Tibial artery (tissue), 4 donors: ENCODE data around the gene RADIL.
A peak's percentile ranks its signal among the peaks of the same experiment; 100 is the strongest.

ENCODE experiments used
- DNase-seq, 2 donors: peaks; one replicate each; pipeline ENCODE4 v3.0.0-alpha.2; 2019
- H3K27ac ChIP-seq, 2 donors: fragments of 200-600 bp; sonication (generic) in 1 of 2; 1 replicate in 1 of 2; 2 replicates in 1 of 2; pipeline ENCODE4 v1.5.1; 2018 to 2019; ENCODE audit warnings: mild to moderate bottlenecking in 1 of 2
- H3K27me3 ChIP-seq, 2 donors: fragments of 200-600 bp; sonication (generic) in 1 of 2; one replicate each; pipeline versions ENCODE4 v1.5.1 to v1.6.0; 2016 to 2019
- H3K36me3 ChIP-seq, 3 donors: fragments of 200-600 bp; sonication (generic) in 2 of 3; one replicate each; pipeline ENCODE4 v1.5.1; 2016 to 2019; ENCODE audit warnings: mild to moderate bottlenecking in 2 of 3
- H3K4me1 ChIP-seq, 4 donors: fragments of 200-600 bp; sonication (generic) in 2 of 4; 1 replicate in 3 of 4; 2 replicates in 1 of 4; pipeline ENCODE4 v1.5.1; 2016 to 2019
- H3K4me3 ChIP-seq, 2 donors: fragments of 200-600 bp; sonication (generic) in 1 of 2; 1 replicate in 1 of 2; 2 replicates in 1 of 2; pipeline ENCODE4 v1.5.1; 2018 to 2019; ENCODE audit warnings: mild to moderate bottlenecking in 2 of 2
- H3K9me3 ChIP-seq, 3 donors: fragments of 200-600 bp; sonication (generic) in 1 of 3; one replicate each; pipeline ENCODE4 v1.5.1; 2016 to 2019
- intact Hi-C: fragments of 100-400 bp; cut with DNase I; formaldehyde crosslinking; loops from one replicate; pipeline ENCODE4 v1.15.0; 2023; ENCODE audit warnings: low total_unique reads
- TF ChIP-seq, protein P1 (sequence below), 2 experiments: fragments of 200-600 bp in 1 of 2; fragments of 450-650 bp in 1 of 2; IDR thresholded peaks; one replicate each; pipeline ENCODE4 v1.5.1; 2017 to 2019; ENCODE audit warnings: antibody characterized with exemption in 2 of 2, mild to moderate bottlenecking in 1 of 2, moderate library complexity in 1 of 2

The RADIL gene

DNA sequence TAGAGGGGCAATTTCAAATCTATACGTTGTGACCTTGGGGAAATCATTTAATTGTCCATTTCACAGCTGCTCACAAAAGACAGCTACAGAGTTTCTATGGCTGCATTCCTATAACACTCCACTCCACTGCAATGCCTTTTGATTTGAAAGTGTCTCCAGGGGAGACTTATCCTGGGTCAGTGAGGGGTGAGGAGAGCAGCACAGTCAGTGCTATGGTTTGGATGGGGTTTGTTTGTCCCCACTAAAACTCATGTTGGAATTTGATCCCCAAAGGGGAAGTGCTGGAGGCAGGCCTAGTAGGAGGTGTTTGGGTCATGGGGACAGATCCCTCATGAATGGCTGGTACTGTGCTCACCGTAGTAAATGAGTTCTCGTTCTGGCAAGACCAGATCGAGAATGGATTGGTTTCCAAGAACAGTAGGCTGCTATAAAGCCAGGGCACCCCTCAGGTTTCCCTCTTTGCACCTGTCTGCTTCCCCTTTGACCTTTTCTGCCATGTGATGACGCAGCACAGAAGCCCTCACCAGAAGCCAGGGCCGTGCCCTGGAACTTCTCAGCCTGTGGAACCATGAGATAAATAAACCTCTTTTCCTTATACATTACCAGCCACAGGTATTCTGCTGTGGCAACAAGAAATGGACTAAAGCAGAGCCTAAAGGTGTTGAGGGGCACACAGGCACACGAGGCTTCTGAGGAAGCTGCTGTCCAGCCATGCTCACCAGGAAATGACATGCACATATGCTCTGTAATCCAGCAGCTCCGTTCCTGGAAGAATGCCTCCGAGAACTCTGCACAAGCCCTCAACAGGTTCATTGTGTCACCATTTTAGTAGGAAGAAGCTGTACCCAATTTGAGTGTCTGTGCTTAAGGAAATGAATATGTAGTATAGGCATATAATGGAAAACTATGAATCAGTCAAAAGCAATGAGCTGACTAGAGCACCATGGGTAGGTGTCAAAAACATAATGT is 16.7 kb downstream of the RADIL start:
- Histone ChIP-seq H3K4me3 (no peak overlapping the region), H3K9me3 (peaks cover 0 to 7% (median 5%) of the 10 kb centered on the region in 3 donors), H3K4me1 (peaks cover 0 to 3% (median 0%) of the 10 kb centered on the region in 4 donors), H3K27me3 (peaks cover 0 to 11% of the 10 kb centered on the region in 2 donors), H3K27ac (no peak overlapping the region), H3K36me3 (peaks cover 0 to 5% (median 0%) of the 10 kb centered on the region in 3 donors)
- DNase-seq, result no peak
- TF ChIP-seq, protein P1, sequence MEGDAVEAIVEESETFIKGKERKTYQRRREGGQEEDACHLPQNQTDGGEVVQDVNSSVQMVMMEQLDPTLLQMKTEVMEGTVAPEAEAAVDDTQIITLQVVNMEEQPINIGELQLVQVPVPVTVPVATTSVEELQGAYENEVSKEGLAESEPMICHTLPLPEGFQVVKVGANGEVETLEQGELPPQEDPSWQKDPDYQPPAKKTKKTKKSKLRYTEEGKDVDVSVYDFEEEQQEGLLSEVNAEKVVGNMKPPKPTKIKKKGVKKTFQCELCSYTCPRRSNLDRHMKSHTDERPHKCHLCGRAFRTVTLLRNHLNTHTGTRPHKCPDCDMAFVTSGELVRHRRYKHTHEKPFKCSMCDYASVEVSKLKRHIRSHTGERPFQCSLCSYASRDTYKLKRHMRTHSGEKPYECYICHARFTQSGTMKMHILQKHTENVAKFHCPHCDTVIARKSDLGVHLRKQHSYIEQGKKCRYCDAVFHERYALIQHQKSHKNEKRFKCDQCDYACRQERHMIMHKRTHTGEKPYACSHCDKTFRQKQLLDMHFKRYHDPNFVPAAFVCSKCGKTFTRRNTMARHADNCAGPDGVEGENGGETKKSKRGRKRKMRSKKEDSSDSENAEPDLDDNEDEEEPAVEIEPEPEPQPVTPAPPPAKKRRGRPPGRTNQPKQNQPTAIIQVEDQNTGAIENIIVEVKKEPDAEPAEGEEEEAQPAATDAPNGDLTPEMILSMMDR (IDR thresholded peaks at IDR 0.05), result no peak
- intact Hi-C loops, result no loop called here

- Histone ChIP-seq H3K36me3 (peaks cover 0 to 7% (median 0%) of the 10 kb centered on the region in 3 donors), H3K27me3 (peaks cover 0 to 14% of the 10 kb centered on the region in 2 donors), H3K4me3 (peak overlapping the region in 1 of 2 donors; percentile 20), H3K4me1 (peaks cover 0 to 5% (median 0%) of the 10 kb centered on the region in 4 donors), H3K27ac (no peak overlapping the region), H3K9me3 (peaks cover 0 to 10% (median 8%) of the 10 kb centered on the region in 3 donors)
- intact Hi-C loops, result no loop called here
- TF ChIP-seq, protein P1 (IDR thresholded peaks at IDR 0.05), result no peak
- DNase-seq, result no peak
Measured at GRCh38 chr7:4862156-4862555, 21.4 kb downstream of the RADIL start.

- DNase-seq, result no peak
- Histone ChIP-seq H3K27me3 (peaks cover 0 to 14% of the 10 kb centered on the region in 2 donors), H3K4me3 (peak within 1 kb of the TSS; percentile 20 to 25), H3K27ac (no peak within 1 kb of the TSS), H3K4me1 (peaks cover 0 to 5% (median 0%) of the 10 kb centered on the region in 4 donors), H3K9me3 (peaks cover 0 to 10% (median 8%) of the 10 kb centered on the region in 3 donors), H3K36me3 (peaks cover 0 to 7% (median 0%) of the 10 kb centered on the region in 3 donors)
- TF ChIP-seq, protein P1 (IDR thresholded peaks at IDR 0.05), result no peak
- intact Hi-C loops, result no loop called here
Measured at GRCh38 chr7:4861673-4862072, 21.8 kb downstream of the RADIL start, which contains the start of gene PAPOLB. Gene PAPOLB, minus strand, starts transcription at chr7:4862030. Its CDS starts 220 bp downstream, at chr7:4861810.

- intact Hi-C loops, result no loop called here
- H3K27ac ChIP-seq, result no peak overlapping the region
- H3K4me1 ChIP-seq, result peaks cover 0 to 5% (median 0%) of the 10 kb centered on the region in 4 donors
- TF ChIP-seq, protein P1 (IDR thresholded peaks at IDR 0.05), result no peak
- DNase-seq, result no peak
- H3K4me3 ChIP-seq, result no peak overlapping the region
- peaks cover 0 to 10% (median 8%) of the 10 kb centered on the region in 3 donors for H3K9me3 ChIP-seq
- peaks cover 0 to 14% of the 10 kb centered on the region in 2 donors for H3K27me3 ChIP-seq
- peaks cover 0 to 7% (median 0%) of the 10 kb centered on the region in 3 donors for H3K36me3 ChIP-seq
Measured at GRCh38 chr7:4861227-4861626, 22.3 kb downstream of the RADIL start.

DNA sequence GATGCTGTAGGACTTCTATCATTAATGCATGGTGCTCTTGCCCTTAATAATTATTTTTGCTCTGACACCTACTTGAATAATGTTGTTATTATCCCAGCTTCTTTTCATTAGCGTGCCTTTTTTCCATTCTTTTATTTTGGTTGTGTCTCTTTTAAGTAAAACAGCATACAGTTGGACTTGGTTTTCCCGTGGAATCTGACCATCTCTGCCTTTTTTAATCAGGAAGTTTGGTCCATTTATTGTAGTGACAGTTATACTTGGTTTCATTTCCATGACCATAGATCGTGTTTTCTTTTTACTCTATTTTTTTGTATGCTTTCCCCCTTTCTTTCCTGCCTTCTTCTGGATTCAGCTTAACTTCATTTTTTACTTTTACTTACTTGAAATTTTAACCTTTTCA is 26.3 kb downstream of the RADIL start:
- Histone ChIP-seq H3K4me1 (peaks cover 0 to 5% (median 0%) of the 10 kb centered on the region in 4 donors), H3K9me3 (peaks cover 0 to 10% (median 8%) of the 10 kb centered on the region in 3 donors), H3K36me3 (peaks cover 0 to 3% (median 0%) of the 10 kb centered on the region in 3 donors), H3K27ac (no peak overlapping the region), H3K4me3 (no peak overlapping the region), H3K27me3 (peaks cover 0 to 7% of the 10 kb centered on the region in 2 donors)
- TF ChIP-seq, protein P1 (IDR thresholded peaks at IDR 0.05), result no peak
- no peak for DNase-seq
- intact Hi-C loops, result no loop called here
